ENCODE data around the gene PLCG2.
"Not testable (repeated sequence)": the region's sequence is repeated elsewhere in the genome, so short reads cannot be mapped to it uniquely, and the experiment has no call there.

Gene PLCG2

DNA sequence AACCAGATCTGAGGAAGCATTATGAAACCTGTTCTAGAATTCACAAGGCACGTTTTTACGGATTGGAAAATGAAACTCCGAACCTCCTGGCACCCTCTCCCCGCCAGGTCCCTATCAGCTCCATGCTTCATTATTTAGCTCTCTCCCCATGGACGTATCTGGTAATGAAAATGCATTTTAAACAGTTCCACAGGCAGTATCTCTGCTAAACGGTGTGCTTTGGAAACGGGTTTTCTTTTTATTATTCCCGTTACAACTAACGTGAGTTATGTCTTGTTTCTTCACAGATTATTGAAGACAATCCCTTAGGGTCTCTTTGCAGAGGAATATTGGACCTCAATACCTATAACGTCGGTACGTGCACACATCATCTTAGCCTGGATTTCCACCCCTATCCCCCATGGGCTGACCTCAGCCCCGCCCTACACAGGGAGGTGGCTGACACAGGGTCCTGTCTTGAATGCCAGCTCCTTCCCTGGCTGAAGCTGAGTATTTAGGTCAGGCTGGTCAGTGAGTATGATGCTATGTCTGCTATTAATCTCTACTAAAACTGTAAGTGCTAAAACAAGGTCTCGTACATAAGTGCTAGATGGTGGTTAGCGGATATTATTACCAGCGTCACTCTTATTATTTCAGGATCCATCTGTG lies 149.3 kb downstream of the PLCG2 start:
- ChIA-PET CTCF (no interaction called here), POLR2A (no interaction called here)
- no peak for DNase-seq (ENCODE audit: extremely low spot score)
- TF ChIP-seq SP1 (IDR thresholded peaks at IDR 0.05) = no peak
- no peak for TF ChIP-seq LEF1 (IDR thresholded peaks at IDR 0.05; ENCODE audit: borderline replicate concordance)
- TF ChIP-seq TARDBP (IDR thresholded peaks at IDR 0.05) = no peak
- TF ChIP-seq CTBP1 (IDR thresholded peaks at IDR 0.05; ENCODE audit: borderline replicate concordance) = no peak
- no peak for TF ChIP-seq SUZ12 (IDR thresholded peaks at IDR 0.05)
- TF ChIP-seq L3MBTL2 (conservative IDR thresholded peaks at IDR 0.05) = no peak
- TF ChIP-seq ELF4 (IDR thresholded peaks at IDR 0.05) = no peak
- TF ChIP-seq HDGF (IDR thresholded peaks at IDR 0.05; ENCODE audit: borderline replicate concordance) = no peak
- no peak for TF ChIP-seq ZNF384 (IDR thresholded peaks at IDR 0.05)
- TF ChIP-seq FOXK2 (IDR thresholded peaks at IDR 0.05) = no peak

DNA sequence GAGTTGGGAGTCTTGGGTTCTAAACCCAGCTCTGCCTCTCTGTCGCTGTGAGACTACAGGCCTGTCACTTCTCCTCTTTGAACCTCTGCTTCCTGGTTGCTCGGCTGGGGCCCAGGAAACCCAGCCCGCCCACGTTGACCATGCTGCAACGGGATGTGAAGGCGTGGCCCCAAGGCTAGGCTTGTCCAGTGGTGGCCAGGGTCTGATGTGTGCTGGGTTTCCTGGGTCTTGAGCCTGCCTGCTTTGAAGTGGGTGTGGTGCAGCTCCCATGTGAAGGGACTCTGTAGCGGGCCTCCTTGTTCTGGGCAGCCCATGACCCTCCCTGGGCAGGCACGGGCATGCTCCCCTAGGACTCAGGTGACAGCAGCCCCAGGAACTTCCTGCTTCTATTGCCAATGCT lies 149.9 kb downstream of the PLCG2 start:
- no peak for DNase-seq (ENCODE audit: extremely low spot score)
- TF ChIP-seq TARDBP (IDR thresholded peaks at IDR 0.05) (no peak), NFRKB (IDR thresholded peaks at IDR 0.05) (no peak), ELF4 (IDR thresholded peaks at IDR 0.05) (no peak), SP1 (IDR thresholded peaks at IDR 0.05) (no peak), HDGF (IDR thresholded peaks at IDR 0.05; ENCODE audit: borderline replicate concordance) (no peak), SUZ12 (IDR thresholded peaks at IDR 0.05) (no peak), FOXA1 (IDR thresholded peaks at IDR 0.05) (no peak), FOXM1 (IDR thresholded peaks at IDR 0.05; ENCODE audit: borderline replicate concordance) (no peak), FOXK2 (IDR thresholded peaks at IDR 0.05) (no peak), ARNT (IDR thresholded peaks at IDR 0.05) (no peak)
- TF ChIP-seq, protein P1, sequence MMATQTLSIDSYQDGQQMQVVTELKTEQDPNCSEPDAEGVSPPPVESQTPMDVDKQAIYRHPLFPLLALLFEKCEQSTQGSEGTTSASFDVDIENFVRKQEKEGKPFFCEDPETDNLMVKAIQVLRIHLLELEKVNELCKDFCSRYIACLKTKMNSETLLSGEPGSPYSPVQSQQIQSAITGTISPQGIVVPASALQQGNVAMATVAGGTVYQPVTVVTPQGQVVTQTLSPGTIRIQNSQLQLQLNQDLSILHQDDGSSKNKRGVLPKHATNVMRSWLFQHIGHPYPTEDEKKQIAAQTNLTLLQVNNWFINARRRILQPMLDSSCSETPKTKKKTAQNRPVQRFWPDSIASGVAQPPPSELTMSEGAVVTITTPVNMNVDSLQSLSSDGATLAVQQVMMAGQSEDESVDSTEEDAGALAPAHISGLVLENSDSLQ (IDR thresholded peaks at IDR 0.05) = no peak
- POLR2A ChIA-PET = no interaction called here
- CTCF ChIA-PET = no interaction called here

DNA sequence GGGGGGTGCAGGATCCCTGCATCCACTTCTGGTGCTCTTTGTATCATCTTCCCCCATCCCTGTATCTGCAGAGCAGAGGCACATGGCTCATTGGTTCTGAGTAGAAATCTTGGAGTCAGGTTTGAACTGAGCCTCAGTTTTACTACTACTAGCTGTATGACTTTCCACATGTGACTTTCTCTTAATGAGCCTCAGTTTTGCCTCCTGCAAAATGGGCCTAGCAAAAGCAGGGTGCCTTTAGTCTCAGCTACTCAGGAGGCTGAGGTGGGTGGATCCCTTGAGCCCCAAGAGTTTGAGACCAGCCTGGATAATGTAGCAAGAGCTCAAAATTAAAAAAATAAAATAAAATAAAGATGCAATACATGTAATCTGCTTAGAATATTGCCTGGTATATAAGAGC lies 150.8 kb downstream of the PLCG2 start:
- CTCF ChIA-PET = interaction anchor here (0.7 kb wide), 1 partner anchor 976 kb away, joined by 8 read pairs; no protein-coding TSS in a partner anchor
- TF ChIP-seq, protein P1 (IDR thresholded peaks at IDR 0.05) = no peak
- TF ChIP-seq ELF4 (IDR thresholded peaks at IDR 0.05) (no peak), SUZ12 (IDR thresholded peaks at IDR 0.05) (no peak), SP1 (IDR thresholded peaks at IDR 0.05) (no peak), CTBP1 (IDR thresholded peaks at IDR 0.05; ENCODE audit: borderline replicate concordance) (no peak), FOXM1 (IDR thresholded peaks at IDR 0.05; ENCODE audit: borderline replicate concordance) (no peak), ZNF384 (IDR thresholded peaks at IDR 0.05) (no peak), TARDBP (IDR thresholded peaks at IDR 0.05) (no peak), HDGF (IDR thresholded peaks at IDR 0.05; ENCODE audit: borderline replicate concordance) (no peak), FOXK2 (IDR thresholded peaks at IDR 0.05) (no peak), L3MBTL2 (conservative IDR thresholded peaks at IDR 0.05) (no peak), FOXA1 (IDR thresholded peaks at IDR 0.05) (no peak), ARNT (IDR thresholded peaks at IDR 0.05) (no peak), BHLHE40 (IDR thresholded peaks at IDR 0.05; ENCODE audit: borderline replicate concordance) (no peak), NFRKB (IDR thresholded peaks at IDR 0.05) (no peak), LEF1 (IDR thresholded peaks at IDR 0.05; ENCODE audit: borderline replicate concordance) (no peak)
- POLR2A ChIA-PET = no interaction called here
- DNase-seq (ENCODE audit: extremely low spot score) = no peak

DNA sequence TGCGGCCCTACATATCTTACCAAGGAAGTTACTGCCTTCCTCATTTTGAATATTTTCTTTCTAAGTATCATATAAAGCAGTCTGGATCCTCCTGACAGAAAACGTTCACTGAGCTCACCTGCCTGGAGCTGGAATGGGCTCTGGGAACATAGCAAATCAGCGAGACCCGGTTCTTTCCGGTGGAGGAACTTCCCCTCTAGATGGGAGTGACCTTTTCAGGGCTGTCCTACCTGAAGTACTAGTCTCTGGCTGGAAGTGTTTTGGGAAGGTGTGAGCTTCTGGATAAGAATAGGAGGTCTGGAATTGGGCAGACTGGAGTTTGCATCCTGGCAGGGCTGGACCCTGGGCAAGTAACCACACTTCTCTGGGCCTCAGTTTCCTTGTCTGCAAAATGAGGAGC lies 152.8 kb downstream of the PLCG2 start:
- DNase-seq (ENCODE audit: extremely low spot score) = no peak
- TF ChIP-seq NFRKB (IDR thresholded peaks at IDR 0.05) = no peak
- no peak for TF ChIP-seq L3MBTL2 (conservative IDR thresholded peaks at IDR 0.05)
- TF ChIP-seq ZNF384 (IDR thresholded peaks at IDR 0.05) = no peak
- no peak for TF ChIP-seq FOXM1 (IDR thresholded peaks at IDR 0.05; ENCODE audit: borderline replicate concordance)
- TF ChIP-seq BHLHE40 (IDR thresholded peaks at IDR 0.05; ENCODE audit: borderline replicate concordance) = no peak
- TF ChIP-seq ELF4 (IDR thresholded peaks at IDR 0.05) = no peak
- no peak for TF ChIP-seq TARDBP (IDR thresholded peaks at IDR 0.05)
- ChIA-PET CTCF (interaction anchor here (0.9 kb wide), 1 partner anchor 9 kb away, joined by 4 read pairs; no protein-coding TSS in a partner anchor), POLR2A (no interaction called here)

DNA sequence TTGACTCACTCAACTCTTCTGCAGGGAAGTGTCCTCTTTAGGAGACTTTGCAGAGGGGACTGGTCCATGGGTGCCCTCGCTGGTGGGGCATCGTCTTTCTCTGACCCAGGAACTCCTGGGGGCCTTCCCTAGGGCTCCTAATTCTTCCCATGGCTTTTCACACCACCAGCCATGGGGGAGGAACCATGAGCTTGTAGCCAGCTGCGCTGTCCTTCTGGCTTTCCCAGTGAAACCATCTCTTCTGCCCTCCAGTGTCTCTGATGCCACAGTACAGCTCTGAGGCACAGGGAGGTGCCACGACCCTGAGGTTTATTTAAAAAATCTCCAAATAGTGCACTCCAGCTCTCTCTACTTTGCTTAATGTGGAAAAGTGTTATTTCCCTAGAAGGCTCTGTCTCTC lies 153.6 kb downstream of the PLCG2 start:
- POLR2A ChIA-PET = no interaction called here
- CTCF ChIA-PET = no interaction called here
- no peak for DNase-seq (ENCODE audit: extremely low spot score)
- TF ChIP-seq ELF4 (IDR thresholded peaks at IDR 0.05) (no peak), LEF1 (IDR thresholded peaks at IDR 0.05; ENCODE audit: borderline replicate concordance) (no peak), ZNF384 (IDR thresholded peaks at IDR 0.05) (no peak), CTBP1 (IDR thresholded peaks at IDR 0.05; ENCODE audit: borderline replicate concordance) (no peak), L3MBTL2 (conservative IDR thresholded peaks at IDR 0.05) (no peak), NFRKB (IDR thresholded peaks at IDR 0.05) (no peak), TARDBP (IDR thresholded peaks at IDR 0.05) (no peak), HDGF (IDR thresholded peaks at IDR 0.05; ENCODE audit: borderline replicate concordance) (no peak), FOXA1 (IDR thresholded peaks at IDR 0.05) (no peak), FOXM1 (IDR thresholded peaks at IDR 0.05; ENCODE audit: borderline replicate concordance) (no peak)
- TF ChIP-seq, protein P1 (IDR thresholded peaks at IDR 0.05) = no peak

DNA sequence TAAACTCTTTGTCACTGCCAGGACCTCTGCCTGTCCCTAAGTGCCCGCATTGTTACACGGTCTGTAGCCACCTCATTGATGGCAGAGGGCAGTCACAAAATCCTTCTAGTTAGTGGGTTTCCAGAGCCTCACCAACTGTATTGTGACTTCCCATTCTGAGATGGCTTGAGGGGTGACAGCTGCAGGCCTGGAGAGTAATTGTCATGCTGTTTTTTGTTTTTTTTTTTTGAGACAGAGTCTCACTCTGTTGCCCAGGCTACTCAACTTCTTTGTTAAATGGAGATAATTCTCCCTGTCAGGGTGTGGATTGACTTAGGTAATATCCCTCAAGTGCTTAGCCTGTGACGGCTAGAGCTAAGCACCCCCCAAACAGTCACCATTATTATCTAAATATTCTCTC lies 154.3 kb downstream of the PLCG2 start:
- TF ChIP-seq CTBP1 (IDR thresholded peaks at IDR 0.05; ENCODE audit: borderline replicate concordance) (no peak), TARDBP (IDR thresholded peaks at IDR 0.05) (no peak), ZNF384 (IDR thresholded peaks at IDR 0.05) (no peak), LEF1 (IDR thresholded peaks at IDR 0.05; ENCODE audit: borderline replicate concordance) (no peak), ARNT (IDR thresholded peaks at IDR 0.05) (no peak), SUZ12 (IDR thresholded peaks at IDR 0.05) (no peak), FOXM1 (IDR thresholded peaks at IDR 0.05; ENCODE audit: borderline replicate concordance) (no peak), FOXA1 (IDR thresholded peaks at IDR 0.05) (no peak), L3MBTL2 (conservative IDR thresholded peaks at IDR 0.05) (no peak)
- TF ChIP-seq, protein P1 (IDR thresholded peaks at IDR 0.05) = no peak
- CTCF ChIA-PET = no interaction called here
- no peak for DNase-seq (ENCODE audit: extremely low spot score)
- POLR2A ChIA-PET = no interaction called here

DNA sequence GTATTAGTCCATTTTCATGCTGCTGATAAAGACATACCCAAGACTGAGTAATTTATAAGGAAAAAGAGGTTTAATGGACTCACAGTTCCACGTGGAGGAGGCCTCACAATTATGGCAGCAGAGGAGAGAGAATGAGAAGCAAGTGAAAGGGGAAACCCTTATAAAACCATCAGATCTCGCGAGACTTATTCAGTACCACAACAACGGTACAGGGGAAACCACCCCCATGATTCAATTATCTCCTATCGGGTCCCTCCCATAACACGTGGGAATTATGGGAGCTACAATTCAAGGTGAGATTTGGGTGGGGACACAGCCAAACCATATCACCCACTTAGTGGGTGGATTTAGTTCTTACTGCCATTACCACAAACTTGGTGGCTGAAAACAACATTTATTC lies 155.6 kb downstream of the PLCG2 start:
- POLR2A ChIA-PET; DNase-seq (ENCODE audit: extremely low spot score); CTCF ChIA-PET: not testable (repeated sequence)
